Adrenal gland (tissue), 12 donors: ENCODE data around the gene NFS1. TPM values are rescaled to one million over a fixed set of nuclear protein-coding genes. Genes with fewer than 3 reads are reported as not detected.

ENCODE experiments used
- DNase-seq, 7 donors: peaks; one replicate each; pipeline ENCODE4 v3.0.0-alpha.2; 2019 to 2020
- H3K27ac ChIP-seq, 5 donors: fragments of 200-600 bp; sonication (generic) in 4 of 5; 1 replicate in 3 of 5; 2 replicates in 2 of 5; pipeline versions ENCODE4 v1.5.1 to v1.8.0; 2016 to 2020; ENCODE audit warnings: mild to moderate bottlenecking in 1 of 5
- H3K27me3 ChIP-seq: fragments of 200-600 bp; 2 replicates; pipeline ENCODE4 v1.8.0; 2021
- H3K36me3 ChIP-seq, 2 donors: fragments of 200-600 bp; replicated peaks in 1 of 2; 1 replicate in 1 of 2; 2 replicates in 1 of 2; pipeline versions ENCODE4 v1.5.1 to v1.8.0; 2018 to 2022
- H3K4me1 ChIP-seq, 2 donors: fragments of 200-600 bp; replicated peaks in 1 of 2; 1 replicate in 1 of 2; 2 replicates in 1 of 2; pipeline versions ENCODE4 v1.5.1 to v1.8.0; 2018 to 2021
- H3K4me3 ChIP-seq, 4 donors: fragments of 200-600 bp; sonication (generic) in 3 of 4; one replicate each; pipeline ENCODE4 v1.5.1; 2016 to 2018
- H3K9me3 ChIP-seq, 3 donors: fragments of 200-600 bp; sonication (generic) in 1 of 3; replicated peaks in 1 of 3; 1 replicate in 2 of 3; 2 replicates in 1 of 3; pipeline versions ENCODE4 v1.5.1 to v1.8.0; 2016 to 2021
- POLR2A ChIP-seq, 2 donors: fragments of 450-650 bp; IDR thresholded peaks; one replicate each; pipeline ENCODE4 v1.6.1; 2017; ENCODE audit warnings: antibody characterized with exemption in 2 of 2, mild to moderate bottlenecking in 2 of 2, moderate library complexity in 1 of 2
- WGBS, 4 donors: extraction: QIAGEN DNeasy Blood & Tissue Kit in 2 of 4; methylation state at CpG; one replicate each; pipeline versions ENCODE4 v1.1.5 to v1.1.7; 2013 to 2017; 5-methylcytosine and 5-hydroxymethylcytosine counted together
- intact Hi-C, 2 donors: fragments of 100-400 bp; cut with DNase I; formaldehyde crosslinking; loops; one replicate each; pipeline versions ENCODE4 v1.14.1 to v1.15.0; 2022 to 2023
- polyA plus RNA-seq, 3 donors: library from polyadenylated mRNA; stranded (reverse); fragments of 200-250 nt in 2 of 3; fragments of 350-450 nt in 1 of 3; fragmentation: Illumina TruSeq in 1 of 3; extraction: RNeasy Lipid Tissue Mini Kit (QIAGEN cat#74804) in 1 of 3; gene quantifications; one replicate each; pipeline ENCODE4 v1.2.3, GENCODE V29; 2013 to 2014
- total RNA-seq, 9 donors: library from RNA; depleted of rRNA in 4 of 9; stranded (reverse); fragments of >200 nt in 4 of 9; fragments of 120-200 nt in 1 of 9; fragmentation: NEBNext Ultra II Directional in 1 of 9; extraction: Animal tissue kit (Norgen Biotek cat#: 25700) in 1 of 9; gene quantifications; one replicate each; pipeline versions ENCODE4 v1.1.0 to v1.2.4, GENCODE V29; 2013 to 2023
- TF ChIP-seq, protein P1 (sequence below), 6 experiments: fragments of 450-650 bp in 4 of 6; fragments of 200-600 bp in 2 of 6; sonication (generic) in 1 of 6; IDR thresholded peaks; 1 replicate in 5 of 6; 2 replicates in 1 of 6; pipeline versions ENCODE4 v1.5.1 to v1.8.0; 2016 to 2021; ENCODE audit warnings: antibody characterized with exemption in 6 of 6, mild to moderate bottlenecking in 2 of 6, moderate library complexity in 1 of 6
- donor health status: healthy with polysubstance abuse.
- donor health status: Bipolar disorder and iron deficiency.
- donor health status: DM: yes; HTN: yes; CAD: no.
- donor health status: DM: no; HTN: no; CAD: no.
- donor health status: DM: no; HTN: no; CAD: no.
- donor health status: DM: yes; HTN: yes; CAD: no.

NFS1 gene
- total and polyA plus RNA-seq, 12 donors = 40.1 to 129 (median 104) TPM

GRCh38 chr20:35663516-35664465 is 35.4 kb downstream of the NFS1 start:
- peak; percentile 33 to 70 (median 50) for DNase-seq
- Histone ChIP-seq H3K27ac (peak overlapping the region; percentile 92 to 99 (median 97)), H3K36me3 (no peaks in the 10 kb centered on the region), H3K4me3 (peak overlapping the region; percentile 18 to 85 (median 70)), H3K27me3 (no peaks in the 10 kb centered on the region), H3K9me3 (no peaks in the 10 kb centered on the region), H3K4me1 (peaks cover 12 to 45% of the 10 kb centered on the region in 2 donors)
- WGBS, 4 donors = 0 to 1% (median 0%) methylated on average over 13 to 28 of the region's 28 CpGs
- TF ChIP-seq, protein P1, sequence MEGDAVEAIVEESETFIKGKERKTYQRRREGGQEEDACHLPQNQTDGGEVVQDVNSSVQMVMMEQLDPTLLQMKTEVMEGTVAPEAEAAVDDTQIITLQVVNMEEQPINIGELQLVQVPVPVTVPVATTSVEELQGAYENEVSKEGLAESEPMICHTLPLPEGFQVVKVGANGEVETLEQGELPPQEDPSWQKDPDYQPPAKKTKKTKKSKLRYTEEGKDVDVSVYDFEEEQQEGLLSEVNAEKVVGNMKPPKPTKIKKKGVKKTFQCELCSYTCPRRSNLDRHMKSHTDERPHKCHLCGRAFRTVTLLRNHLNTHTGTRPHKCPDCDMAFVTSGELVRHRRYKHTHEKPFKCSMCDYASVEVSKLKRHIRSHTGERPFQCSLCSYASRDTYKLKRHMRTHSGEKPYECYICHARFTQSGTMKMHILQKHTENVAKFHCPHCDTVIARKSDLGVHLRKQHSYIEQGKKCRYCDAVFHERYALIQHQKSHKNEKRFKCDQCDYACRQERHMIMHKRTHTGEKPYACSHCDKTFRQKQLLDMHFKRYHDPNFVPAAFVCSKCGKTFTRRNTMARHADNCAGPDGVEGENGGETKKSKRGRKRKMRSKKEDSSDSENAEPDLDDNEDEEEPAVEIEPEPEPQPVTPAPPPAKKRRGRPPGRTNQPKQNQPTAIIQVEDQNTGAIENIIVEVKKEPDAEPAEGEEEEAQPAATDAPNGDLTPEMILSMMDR (IDR thresholded peaks at IDR 0.05) = no peak
- TF ChIP-seq POLR2A (IDR thresholded peaks at IDR 0.05) = no peak
- intact Hi-C loops = loop anchor here in 1 of 2 donors (5.0 to 10.0 kb wide), 2 partner anchors 46 to 199 kb away; partner anchors contain the start of gene SPAG4

- Histone ChIP-seq H3K4me1 (peaks cover 12 to 55% of the 10 kb centered on the region in 2 donors), H3K27me3 (no peaks in the 10 kb centered on the region), H3K4me3 (peak overlapping the region in 1 of 4 donors; percentile 85), H3K9me3 (no peaks in the 10 kb centered on the region), H3K36me3 (no peaks in the 10 kb centered on the region), H3K27ac (peak overlapping the region in 2 of 5 donors; percentile 36 to 98)
- intact Hi-C loops = loop anchor here in 1 of 2 donors (5.0 to 10.0 kb wide), 2 partner anchors 45 to 198 kb away; partner anchors contain the start of gene SPAG4
- TF ChIP-seq POLR2A (IDR thresholded peaks at IDR 0.05) = no peak
- TF ChIP-seq, protein P1 (IDR thresholded peaks at IDR 0.05) = no peak
- WGBS, 4 donors = 15 to 28% (median 19%) methylated on average over 2 of the region's 2 CpGs
- DNase-seq = no peak
These were observed 36.6 kb downstream of the NFS1 start for GRCh38 chr20:35662551-35662950.

DNA sequence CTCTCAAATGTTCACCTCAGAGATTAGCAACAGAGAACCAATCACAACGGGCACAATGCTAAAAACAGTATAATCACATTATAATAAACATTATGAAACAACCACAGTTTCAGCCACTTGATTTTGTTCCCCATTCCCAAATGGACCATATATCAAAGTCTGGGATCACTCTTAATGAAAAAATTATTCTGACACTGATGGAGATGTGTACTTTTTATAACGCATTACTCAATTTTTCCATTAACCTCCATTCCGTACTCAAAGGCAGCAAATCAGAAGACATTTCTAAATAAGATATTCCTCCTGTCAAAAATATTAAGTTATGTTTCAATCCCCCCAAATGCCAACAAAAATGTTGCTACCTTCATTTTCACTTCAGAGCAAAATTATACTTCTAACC is 37.2 kb downstream of the NFS1 start:
- WGBS, 4 donors = 15 to 22% (median 20%) methylated on average over 3 of the region's 3 CpGs
- H3K9me3 ChIP-seq = no peaks in the 10 kb centered on the region
- TF ChIP-seq, protein P1 (IDR thresholded peaks at IDR 0.05) = no peak
- TF ChIP-seq POLR2A (IDR thresholded peaks at IDR 0.05) = no peak
- H3K27me3 ChIP-seq = no peaks in the 10 kb centered on the region
- DNase-seq = no peak
- H3K4me3 ChIP-seq = peak overlapping the region in 1 of 4 donors; percentile 85
- intact Hi-C loops = loop anchor here in 1 of 2 donors (5.0 to 10.0 kb wide), 2 partner anchors 45 to 197 kb away; partner anchors contain the start of gene SPAG4
- H3K36me3 ChIP-seq = no peaks in the 10 kb centered on the region
- H3K27ac ChIP-seq = peak overlapping the region in 4 of 5 donors; percentile 7 to 98 (median 30)
- H3K4me1 ChIP-seq = peaks cover 12 to 61% of the 10 kb centered on the region in 2 donors

DNA sequence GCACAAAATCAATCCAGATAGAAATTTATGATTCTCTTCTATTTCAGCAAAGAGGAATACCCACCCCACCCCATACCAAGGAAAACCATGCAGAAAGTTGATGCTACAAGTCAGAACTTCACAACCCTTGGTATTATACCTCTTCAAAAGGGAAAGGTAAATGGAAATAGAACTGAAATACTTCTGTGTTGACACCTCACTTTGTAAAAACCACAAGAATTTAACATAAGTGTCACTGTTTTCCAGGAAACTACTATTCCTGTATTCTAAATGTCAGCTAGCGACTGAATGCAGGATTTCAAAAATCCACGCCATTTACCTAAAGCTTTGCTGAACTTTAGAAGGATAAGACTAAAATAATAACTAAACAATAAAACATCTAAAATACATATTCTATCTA is 38.1 kb downstream of the NFS1 start:
- Histone ChIP-seq H3K27me3 (no peaks in the 10 kb centered on the region), H3K36me3 (no peaks in the 10 kb centered on the region), H3K9me3 (no peaks in the 10 kb centered on the region), H3K27ac (peak overlapping the region in 2 of 5 donors; percentile 36 to 98), H3K4me3 (peak overlapping the region in 1 of 4 donors; percentile 85), H3K4me1 (peaks cover 12 to 70% of the 10 kb centered on the region in 2 donors)
- DNase-seq = no peak
- TF ChIP-seq, protein P1 (IDR thresholded peaks at IDR 0.05) = no peak
- TF ChIP-seq POLR2A (IDR thresholded peaks at IDR 0.05) = no peak
- intact Hi-C loops = loop anchor here in 1 of 2 donors (5.0 to 10.0 kb wide), 2 partner anchors 44 to 196 kb away; partner anchors contain the start of gene SPAG4
- WGBS, 4 donors = 80 to 89% (median 85%) methylated on average over 2 of the region's 2 CpGs
